Fibroblast of gingiva (primary cell): ENCODE data around the gene SDK1.
A peak's percentile ranks its signal among the peaks of the same experiment; 100 is the strongest.

Source experiments
- DNase-seq: peaks from one replicate; pipeline ENCODE4 v3.0.0-alpha.2; 2011; ENCODE audit warnings: low read depth

The SDK1 gene, protein sequence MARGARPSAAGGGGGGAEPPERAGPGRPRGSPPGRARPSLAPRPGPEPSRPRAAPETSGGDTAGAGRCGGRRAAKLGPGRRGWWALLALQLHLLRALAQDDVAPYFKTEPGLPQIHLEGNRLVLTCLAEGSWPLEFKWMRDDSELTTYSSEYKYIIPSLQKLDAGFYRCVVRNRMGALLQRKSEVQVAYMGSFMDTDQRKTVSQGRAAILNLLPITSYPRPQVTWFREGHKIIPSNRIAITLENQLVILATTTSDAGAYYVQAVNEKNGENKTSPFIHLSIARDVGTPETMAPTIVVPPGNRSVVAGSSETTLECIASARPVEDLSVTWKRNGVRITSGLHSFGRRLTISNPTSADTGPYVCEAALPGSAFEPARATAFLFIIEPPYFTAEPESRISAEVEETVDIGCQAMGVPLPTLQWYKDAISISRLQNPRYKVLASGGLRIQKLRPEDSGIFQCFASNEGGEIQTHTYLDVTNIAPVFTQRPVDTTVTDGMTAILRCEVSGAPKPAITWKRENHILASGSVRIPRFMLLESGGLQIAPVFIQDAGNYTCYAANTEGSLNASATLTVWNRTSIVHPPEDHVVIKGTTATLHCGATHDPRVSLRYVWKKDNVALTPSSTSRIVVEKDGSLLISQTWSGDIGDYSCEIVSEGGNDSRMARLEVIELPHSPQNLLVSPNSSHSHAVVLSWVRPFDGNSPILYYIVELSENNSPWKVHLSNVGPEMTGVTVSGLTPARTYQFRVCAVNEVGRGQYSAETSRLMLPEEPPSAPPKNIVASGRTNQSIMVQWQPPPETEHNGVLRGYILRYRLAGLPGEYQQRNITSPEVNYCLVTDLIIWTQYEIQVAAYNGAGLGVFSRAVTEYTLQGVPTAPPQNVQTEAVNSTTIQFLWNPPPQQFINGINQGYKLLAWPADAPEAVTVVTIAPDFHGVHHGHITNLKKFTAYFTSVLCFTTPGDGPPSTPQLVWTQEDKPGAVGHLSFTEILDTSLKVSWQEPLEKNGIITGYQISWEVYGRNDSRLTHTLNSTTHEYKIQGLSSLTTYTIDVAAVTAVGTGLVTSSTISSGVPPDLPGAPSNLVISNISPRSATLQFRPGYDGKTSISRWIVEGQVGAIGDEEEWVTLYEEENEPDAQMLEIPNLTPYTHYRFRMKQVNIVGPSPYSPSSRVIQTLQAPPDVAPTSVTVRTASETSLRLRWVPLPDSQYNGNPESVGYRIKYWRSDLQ (N-terminal part only)

DNA sequence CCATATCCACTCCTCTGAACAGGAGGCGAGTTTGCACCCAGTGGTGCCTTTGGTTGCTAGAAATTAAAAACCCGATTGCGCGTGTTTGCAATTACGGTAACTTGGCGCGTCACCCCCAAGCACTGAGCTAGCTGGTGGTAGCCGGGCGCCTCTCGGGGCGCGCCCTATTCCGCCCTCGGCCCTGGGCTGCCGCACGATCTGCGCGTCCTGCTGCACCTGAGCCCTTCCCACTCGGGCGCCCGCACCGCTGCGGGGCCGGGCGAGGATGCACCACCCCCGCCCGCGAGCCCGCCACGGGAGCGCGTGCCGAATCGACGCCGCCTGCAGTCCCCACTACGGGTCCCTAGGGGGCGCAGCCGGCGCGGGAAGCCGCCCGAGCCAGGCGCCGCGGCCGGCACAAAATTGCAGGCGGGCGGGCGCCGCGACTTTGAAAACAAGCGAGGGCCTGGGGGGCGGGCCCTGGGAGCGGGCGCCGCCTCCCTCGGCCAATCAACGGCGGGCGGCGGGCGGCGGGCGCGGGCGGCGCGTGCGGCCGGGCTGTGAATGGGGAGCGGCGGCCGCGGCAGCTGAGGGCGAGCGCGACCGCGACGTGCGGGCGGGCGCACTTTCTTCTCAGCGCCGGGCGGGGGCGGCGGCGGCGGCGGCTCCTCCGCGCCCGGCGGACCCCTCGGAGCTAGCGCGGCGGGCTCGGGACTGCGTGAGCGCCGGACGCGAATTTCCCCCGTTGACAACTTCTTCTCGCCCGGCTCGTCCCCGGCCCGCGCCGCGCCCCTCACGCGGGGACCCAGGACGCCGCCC, at the start of gene SDK1:
SDK1 (plus strand) TSS at position 602 of the 798 bp plus-strand sequence. CDS start 335 bp downstream, outside the sequence.
- DNase-seq = peak; percentile 92

DNA sequence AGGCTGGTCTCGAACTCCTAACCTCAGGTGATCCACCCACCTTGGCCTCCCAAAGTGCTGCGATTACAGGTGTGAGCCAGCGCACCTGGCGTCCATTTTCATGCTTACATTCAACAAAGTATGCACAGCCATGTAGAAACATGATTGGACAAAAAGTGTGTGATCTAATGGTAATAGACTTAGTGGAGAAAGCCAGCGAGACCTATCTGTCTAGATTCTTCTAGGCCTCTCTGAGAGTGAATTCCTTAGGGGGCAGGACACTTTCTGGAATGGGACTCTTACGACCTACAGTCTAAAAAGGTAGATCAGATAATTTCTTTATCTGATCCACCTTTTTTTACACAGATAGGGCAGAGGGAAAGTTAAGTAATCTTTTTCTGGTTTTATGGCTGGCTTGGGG, 46.3 kb upstream of the SDK1 start:
- DNase-seq = no peak

DNA sequence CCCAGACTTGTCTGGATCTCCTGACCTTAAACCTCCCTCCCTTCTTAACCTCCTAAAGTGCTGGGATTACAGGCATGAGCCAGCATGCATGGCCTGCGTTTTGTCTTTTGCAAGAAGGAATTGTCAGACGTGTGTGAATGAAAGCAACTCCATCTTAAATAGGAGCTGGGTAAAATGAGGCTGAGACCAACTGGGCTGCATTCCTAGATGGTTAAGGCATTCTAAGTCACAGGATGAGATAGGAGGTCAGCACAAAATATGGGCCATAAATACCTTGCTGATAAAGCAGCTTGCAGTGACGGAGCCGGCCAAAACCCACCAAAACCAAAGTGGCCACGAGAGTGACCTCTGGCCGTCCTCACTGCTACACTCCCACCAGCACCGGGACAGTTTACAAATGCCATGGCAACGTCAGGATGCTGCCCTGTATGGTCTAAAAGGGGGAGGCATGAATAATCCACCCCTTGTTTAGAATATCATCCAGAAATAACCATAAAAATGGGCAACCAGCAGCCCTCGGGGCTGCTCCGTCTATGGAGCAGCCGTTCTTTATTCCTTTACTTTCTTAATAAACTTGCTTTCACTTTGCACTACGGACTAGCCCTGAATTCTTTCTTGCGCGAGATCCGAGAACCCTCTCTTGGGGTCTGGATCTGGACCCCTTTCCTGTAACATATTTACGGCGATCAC, 41.2 kb upstream of the SDK1 start:
- DNase-seq = no peak

DNA sequence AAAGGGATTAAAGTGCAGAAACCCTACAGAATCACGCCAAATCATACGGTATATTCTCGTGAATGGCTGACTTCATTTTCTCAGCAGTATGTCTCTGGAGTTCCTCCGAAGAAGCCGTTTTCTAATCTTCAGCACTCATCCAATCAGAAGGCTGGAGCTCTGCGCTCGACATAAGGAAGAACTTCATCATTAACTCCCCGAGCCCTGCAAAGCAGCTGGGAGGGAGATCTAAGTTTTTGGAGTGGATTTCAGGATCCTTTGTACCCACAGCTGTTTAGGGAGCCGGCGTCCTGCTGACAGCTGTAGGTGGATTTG, 40.7 kb upstream of the SDK1 start:
- DNase-seq = peak; percentile 34

DNA sequence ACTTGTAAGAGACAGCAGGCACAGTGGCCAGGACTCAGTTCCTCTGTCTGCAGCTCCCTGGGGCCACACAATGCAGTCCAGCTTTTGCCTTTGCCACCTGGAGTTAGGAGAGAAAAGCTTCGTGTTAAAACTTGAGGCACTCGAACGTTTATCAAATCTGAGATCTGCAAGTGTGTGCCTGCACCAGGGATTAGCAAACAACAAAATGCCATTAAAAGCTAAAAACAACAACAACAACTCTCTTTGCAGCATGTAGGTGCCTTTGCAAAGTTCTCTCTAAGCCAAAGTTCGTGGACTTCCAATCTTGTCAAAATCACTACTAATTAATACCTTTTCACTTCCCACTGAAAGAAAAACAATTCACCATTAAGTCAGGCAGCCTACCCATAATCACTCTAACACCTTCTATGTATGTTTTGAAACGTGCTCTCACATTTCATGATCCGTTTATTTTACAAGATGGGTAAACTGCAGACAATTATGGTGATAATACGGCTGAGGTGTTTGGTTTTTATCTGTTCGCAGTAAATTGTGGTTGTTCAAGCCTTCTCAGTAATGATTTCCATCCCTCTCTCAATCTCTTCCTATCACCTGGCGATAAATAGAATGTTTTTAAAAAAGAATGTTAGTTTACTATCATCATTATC, 36.2 kb upstream of the SDK1 start:
- no peak for DNase-seq

DNA sequence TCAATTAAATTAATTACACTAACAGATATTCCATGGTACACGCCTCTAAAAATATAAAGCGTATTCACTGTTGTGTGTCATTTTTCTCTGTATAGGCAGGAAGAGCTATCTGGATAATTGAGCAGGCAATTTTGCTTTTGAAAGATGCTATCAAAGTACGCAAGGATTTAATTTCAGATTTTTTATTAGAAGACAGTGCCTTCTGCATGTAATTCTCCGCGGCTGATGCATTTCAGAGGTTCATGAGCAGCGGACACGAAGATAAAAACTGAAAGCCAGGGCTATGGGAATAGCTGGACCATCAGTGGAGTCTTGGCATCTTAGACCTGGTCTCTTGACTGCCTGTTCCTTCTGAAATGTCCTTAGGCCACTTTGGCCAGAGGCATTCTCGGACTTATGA, 35.7 kb upstream of the SDK1 start:
- no peak for DNase-seq

DNA sequence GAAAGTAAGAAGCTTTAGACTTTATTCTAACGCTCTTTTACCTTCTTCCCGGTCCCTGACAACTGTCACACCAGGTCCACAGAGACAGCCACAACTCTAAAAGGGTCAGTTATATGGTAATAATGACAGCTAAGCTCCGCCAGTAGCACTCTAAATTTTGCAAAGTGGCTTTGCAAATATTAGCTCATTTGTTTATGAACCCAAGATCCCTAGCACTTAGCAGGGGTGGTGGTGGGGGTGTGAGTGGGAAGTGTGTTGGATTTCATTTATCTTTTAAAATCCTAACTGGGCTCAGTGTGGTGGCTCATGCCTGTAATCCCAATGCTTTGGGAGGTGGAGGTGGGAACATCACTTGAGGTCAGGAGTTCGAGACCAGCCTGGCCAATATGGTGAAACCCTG, 34.8 kb upstream of the SDK1 start:
- DNase-seq = no peak

DNA sequence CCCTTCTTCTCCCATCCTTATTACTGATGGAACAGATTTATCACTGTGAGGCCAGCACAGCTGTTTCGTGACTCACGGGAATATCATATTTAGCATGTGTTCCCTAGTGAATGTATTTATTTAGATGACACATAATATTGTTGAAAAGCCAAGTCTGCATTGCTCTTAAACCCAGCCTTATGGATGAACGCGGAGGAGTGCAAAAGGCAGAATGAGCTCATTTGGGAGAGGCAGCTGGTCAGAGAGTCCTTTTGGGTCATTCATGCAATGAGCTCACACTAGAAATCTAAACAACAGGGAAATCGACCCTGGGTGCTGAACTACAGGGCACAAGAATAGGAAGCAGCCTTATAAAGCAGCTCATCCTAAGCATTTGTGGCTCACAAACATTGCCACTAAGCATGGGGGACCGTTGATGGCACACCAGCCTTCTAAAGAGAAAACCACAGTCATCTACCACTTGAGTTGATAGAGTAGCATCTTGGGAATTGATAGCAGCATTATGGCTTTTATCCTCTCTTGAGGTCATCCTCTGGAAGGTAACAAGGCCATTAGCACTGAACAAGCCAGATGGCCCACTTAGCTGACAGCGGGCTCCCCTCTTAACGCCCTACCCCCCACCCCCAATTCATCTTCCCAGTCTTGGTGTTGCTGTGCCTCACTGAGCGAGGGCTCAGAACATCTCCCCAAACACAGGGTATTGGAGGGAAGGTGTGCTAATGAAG, 32.9 kb upstream of the SDK1 start:
- peak; percentile 93 for DNase-seq

DNA sequence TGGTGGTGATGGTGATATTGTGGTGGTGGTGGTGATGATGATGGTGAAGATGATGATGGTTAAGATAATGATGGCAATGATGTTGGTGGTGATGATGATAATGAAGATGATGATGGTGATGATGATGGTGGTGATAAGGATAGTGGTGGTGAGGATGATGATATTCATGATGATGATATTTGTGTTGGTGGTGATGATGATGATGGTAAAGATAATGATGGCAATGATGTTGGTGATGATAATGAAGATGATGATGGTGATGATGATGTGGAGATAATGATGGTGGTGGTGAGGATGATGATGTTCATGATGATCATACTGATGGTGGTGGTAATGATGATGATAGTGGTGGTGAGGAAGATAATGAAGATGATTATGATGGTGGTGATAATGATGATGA, 30.7 kb upstream of the SDK1 start:
- no peak for DNase-seq

DNA sequence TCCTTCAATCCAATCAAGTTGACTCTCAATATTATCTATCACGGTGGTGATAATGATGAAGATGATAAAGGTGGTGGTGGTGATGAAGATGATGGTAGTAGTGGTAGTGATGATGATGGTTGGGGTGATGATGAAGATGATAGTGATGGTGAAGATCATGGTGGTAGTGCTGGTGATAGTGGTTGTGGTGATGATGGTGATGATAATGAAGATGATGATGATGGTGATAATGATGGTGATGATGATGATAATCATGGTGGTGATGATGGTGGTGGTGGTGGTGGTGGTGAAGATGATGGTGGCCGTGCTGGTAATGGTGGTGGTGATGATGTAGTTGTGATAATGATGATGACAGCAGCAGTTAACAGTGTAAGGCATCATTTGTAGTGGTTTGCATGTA, 29.8 kb upstream of the SDK1 start:
- DNase-seq = no peak

DNA sequence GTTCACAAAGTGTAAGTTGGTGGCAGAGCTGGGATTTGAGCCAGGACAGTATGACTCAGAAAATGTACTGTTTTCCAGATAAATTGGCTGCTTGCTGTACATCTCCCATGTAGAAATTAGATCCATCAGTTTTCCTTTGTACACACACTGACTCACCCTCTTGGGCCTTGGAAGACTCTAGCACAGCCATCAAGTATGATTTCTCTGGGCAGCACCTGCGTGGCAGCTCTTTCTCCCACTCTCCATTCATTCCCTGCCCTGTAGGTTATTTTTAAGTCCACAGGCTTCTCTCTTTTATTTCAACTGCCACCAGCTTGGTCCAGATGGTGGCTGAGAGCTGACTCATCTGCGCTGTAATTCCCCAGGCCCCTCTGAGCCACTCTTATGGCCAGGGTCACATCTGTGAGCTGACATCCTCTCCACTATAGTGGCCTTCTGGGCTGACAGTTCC, 28.3 kb upstream of the SDK1 start:
- peak; percentile 80 for DNase-seq

DNA sequence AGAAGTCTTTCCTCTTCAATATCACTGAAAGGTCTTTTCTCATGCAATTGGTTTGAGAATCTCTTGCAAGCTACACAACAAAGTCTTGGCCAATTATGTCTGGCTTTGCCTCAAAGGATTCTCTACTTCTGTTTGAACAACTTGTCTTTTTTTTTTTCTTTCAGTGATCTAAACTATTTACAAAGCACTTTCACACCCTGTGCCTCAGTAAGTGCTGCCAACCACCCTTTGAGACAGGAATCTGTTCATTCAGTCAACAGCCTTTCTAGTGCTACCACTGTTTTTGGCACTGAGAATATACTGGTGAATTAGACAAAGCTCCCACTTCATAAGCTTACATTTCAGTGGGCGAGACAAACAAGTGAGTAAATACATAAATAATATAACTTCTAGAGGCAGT, 26.9 kb upstream of the SDK1 start:
- DNase-seq = no peak

DNA sequence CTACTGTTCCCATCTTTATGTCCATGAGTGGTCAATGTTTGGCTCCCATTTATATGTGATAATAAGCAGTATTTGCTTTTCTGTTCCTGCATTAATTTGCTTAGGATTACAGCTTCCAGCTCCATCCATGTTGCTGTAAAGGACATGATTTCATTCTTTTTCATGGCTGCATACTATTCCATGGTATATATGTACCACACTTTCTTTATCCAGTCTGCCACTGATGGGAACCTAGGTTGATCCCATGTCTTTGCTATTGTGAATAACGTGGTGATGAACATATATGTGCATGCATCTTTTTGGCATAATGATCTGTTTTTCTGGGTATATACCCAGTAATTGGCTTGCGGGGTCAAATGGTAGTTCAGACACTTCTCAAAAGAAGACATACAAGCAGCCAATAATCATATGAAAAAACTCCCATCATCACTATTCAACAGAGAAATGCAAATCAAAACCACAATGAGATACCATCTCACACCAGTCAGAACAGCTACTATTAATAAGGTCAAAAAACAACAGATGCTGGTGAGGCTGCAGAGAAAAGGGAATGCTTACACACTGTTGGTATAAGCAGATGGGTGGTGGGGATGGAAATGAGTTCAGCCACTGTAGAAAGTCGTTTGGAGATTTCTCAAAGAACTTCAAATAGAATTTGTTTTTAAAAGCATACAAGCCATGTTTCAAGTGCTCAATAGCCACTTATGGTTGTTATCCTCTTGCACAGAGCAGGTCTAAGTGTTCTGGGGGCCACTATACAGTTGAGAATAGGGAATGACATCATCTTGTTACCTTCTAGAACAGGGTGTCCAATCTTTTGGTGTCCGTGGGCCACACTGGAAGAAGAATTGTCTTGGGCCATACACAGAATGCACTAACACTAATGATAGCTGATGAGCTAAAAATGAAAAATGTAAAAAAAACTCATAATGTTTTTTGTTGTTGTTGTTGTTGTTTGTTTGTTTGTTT, 23.2 kb upstream of the SDK1 start:
- no peak for DNase-seq

DNA sequence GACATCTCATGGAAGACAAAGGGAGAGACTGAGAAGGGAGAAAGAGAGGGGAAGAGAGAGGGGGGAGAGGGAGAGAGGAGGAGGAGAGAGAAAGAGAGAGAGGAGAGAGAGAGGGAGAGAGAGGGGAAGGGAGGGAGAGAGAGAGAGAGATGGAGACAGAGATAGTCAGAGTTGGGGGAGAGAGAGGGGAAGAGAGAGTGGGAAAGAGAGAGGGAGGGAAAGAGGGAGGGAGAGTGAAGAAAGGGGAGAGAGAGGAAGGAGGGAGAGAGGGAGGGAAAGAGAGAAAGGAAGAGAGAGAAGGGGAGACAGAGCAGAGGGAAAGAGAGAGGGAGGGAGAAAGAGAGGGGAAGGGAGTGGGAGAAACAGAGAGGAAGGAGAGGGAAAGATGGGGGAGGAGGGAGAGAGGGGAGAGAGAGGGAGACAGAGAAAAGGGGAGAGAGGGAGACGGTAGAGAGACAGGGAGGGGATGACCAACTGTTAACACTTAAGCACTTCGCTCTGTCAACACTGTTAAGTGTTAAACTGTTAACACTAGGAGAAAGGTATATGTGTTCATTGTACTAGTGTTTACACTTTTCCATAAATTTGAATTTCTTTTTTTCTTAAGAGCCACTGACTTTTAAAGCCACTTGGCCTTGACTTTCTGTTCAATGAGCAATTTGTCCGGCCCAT, 21.8 kb upstream of the SDK1 start:
- no peak for DNase-seq

DNA sequence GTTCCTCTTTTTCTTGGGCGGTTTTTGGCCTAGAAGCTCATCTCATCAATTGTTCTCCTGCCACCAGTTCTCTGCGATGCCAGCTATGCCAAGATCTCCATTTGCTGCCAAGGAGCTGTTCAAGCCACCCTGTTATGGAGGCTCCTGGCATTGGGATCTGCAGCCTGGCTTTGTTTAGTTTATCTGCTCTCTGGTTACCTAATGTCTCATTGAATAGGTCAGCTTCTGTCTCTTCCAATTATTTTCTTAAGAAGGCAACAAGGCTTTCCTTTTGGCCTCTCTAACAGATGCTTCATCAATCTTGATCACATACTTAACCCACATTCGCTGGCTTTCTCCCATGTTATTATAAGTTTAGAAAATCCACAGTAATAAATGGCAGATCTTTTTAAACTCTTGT, 20.6 kb upstream of the SDK1 start:
- DNase-seq = peak; percentile 32

DNA sequence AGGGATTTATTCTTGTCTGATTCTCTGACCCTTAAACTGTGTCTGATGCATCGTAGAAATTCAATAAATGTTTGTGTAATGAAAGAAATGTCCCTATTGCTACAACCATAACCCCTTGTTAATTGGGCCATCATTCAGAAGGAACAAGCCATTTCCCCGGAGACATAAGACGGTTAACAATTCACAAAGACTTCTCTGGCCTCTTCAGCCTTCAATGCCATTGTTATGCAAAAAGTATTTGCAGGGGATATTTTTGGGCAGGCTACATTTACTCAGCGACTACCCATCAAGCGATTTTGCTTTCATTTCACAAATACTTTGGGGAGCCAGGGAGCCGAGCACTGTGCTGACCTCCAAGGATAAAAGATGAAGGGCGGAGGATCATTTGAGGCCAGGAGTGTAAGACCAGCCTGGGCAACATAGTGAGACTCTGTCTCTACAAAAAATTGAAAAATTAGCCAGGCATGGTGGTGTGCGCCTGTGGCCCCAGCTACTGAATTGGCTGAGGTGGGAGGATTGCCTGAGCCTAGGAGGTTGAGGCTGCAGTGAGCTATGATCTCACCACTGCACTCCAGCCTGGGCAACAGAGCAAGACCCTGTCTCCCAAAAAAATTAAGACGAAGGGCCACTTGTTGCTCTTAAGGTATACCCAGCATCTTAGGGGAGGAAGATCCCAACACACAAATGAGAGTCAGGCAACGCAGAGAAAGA, 20.0 kb upstream of the SDK1 start:
- DNase-seq = no peak

DNA sequence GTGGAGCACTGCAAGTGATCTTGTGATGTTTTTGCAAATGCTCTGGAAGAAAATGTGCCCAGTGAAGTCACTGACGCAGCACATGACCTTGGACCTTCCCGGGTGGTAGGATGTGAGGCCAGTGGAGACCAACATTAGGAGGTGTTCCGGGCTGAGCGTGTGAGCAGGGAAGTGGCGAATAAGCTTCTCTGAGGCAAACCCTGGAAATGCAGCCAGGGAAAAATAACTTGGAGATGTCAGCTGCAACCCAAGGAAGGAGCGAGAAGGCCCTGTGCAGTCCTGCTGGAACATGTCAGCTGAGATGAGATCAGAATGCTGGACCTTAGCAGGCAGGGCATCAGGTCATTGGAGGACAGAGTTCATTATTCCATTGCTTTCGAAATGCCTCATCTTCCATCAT, 18.6 kb upstream of the SDK1 start:
- peak; percentile 5 for DNase-seq
